NOMO-1 (cell line): ENCODE results near the gene COX4I2.

Source experiments
- DNase-seq, 2 experiments: peaks; one replicate each; lab custom pipeline; 2025; ENCODE audit not compliant: unreplicated experiment in 2 of 2; lab: John Stamatoyannopoulos, UW

The COX4I2 gene

GRCh38 chr20:31674895-31675827, 37.4 kb downstream of the COX4I2 start:
- peak; percentile 79 to 91 for DNase-seq

- DNase-seq = peak in 1 of 2 experiments; percentile 0
Measured at GRCh38 chr20:31675828-31676608, 38.3 kb downstream of the COX4I2 start.

- no peak for DNase-seq
Measured at GRCh38 chr20:31676609-31676989, 38.9 kb downstream of the COX4I2 start.

- no peak for DNase-seq
Measured at GRCh38 chr20:31677553-31678260, 40.0 kb downstream of the COX4I2 start.

GRCh38 chr20:31678389-31679356, 41.0 kb downstream of the COX4I2 start:
- DNase-seq = no peak

- DNase-seq = no peak
Measured at GRCh38 chr20:31679357-31680285, 41.9 kb downstream of the COX4I2 start.

- DNase-seq = no peak
Measured at GRCh38 chr20:31680286-31681127, 42.8 kb downstream of the COX4I2 start.

- no peak for DNase-seq
Measured at GRCh38 chr20:31681128-31681727, 43.5 kb downstream of the COX4I2 start.

- no peak for DNase-seq
Measured at GRCh38 chr20:31681769-31682168, 44.1 kb downstream of the COX4I2 start.

- DNase-seq = no peak
Measured at GRCh38 chr20:31682352-31682751, 44.6 kb downstream of the COX4I2 start.

GRCh38 chr20:31682927-31683326, 45.2 kb downstream of the COX4I2 start:
- DNase-seq = no peak

- DNase-seq = no peak
Measured at GRCh38 chr20:31684153-31685015, 46.7 kb downstream of the COX4I2 start.

GRCh38 chr20:31685853-31686643, 48.3 kb downstream of the COX4I2 start:
- no peak for DNase-seq

- DNase-seq = no peak
Measured at GRCh38 chr20:31687777-31688176, 50.1 kb downstream of the COX4I2 start.

- no peak for DNase-seq
Measured at GRCh38 chr20:31689141-31689540, 51.4 kb downstream of the COX4I2 start.

GRCh38 chr20:31690124-31690666, 52.5 kb downstream of the COX4I2 start:
- no peak for DNase-seq
